ENCODE data around the gene SLC29A4. TPM values are rescaled to one million over a fixed set of nuclear protein-coding genes. Genes with fewer than 3 reads are reported as not detected.
"Not testable (repeated sequence)": the region's sequence is repeated elsewhere in the genome, so short reads cannot be mapped to it uniquely, and the experiment has no call there.

The SLC29A4 gene
- total and polyA plus RNA-seq, 5 donors, result 2.9 to 11.8 (median 4.0) TPM

GRCh38 chr7:5255832-5256231 lies 26.9 kb upstream of the SLC29A4 start:
- Histone ChIP-seq H3K4me3 (ENCODE audit: low read length) (no peak overlapping the region), H3K27ac (ENCODE audit: low read length) (no peak overlapping the region), H3K9me3 (ENCODE audit: control insufficient read depth, low read length) (no peaks in the 10 kb centered on the region), H3K4me1 (ENCODE audit: control insufficient read depth, insufficient read depth, low read length) (no peaks in the 10 kb centered on the region), H3K27me3 (ENCODE audit: control insufficient read depth, insufficient read depth) (no peaks in the 10 kb centered on the region)
- WGBS, result 66% methylated on average over 3 of the region's 3 CpGs
- DNase-seq (no peak), ATAC-seq (no peak)
- intact Hi-C loops (cut with DNase I), result no loop called here

GRCh38 chr7:5260530-5261068 lies 22.1 kb upstream of the SLC29A4 start:
- H3K9me3 ChIP-seq (ENCODE audit: control insufficient read depth, low read length); H3K4me1 ChIP-seq (ENCODE audit: control insufficient read depth, insufficient read depth, low read length); ATAC-seq; H3K27me3 ChIP-seq (ENCODE audit: control insufficient read depth, insufficient read depth); H3K4me3 ChIP-seq (ENCODE audit: low read length); DNase-seq; intact Hi-C loops (cut with DNase I); H3K27ac ChIP-seq (ENCODE audit: low read length): not testable (repeated sequence)
- WGBS, result 91% methylated on average over 15 of the region's 15 CpGs

- DNase-seq; H3K4me3 ChIP-seq (ENCODE audit: low read length); H3K4me1 ChIP-seq (ENCODE audit: control insufficient read depth, insufficient read depth, low read length); H3K9me3 ChIP-seq (ENCODE audit: control insufficient read depth, low read length); intact Hi-C loops (cut with DNase I); ATAC-seq; H3K27me3 ChIP-seq (ENCODE audit: control insufficient read depth, insufficient read depth); H3K27ac ChIP-seq (ENCODE audit: low read length): not testable (repeated sequence)
- 64% methylated on average over 10 of the region's 10 CpGs for WGBS
These were observed 19.7 kb upstream of the SLC29A4 start for GRCh38 chr7:5263066-5263465.

GRCh38 chr7:5265320-5266190 lies 17.2 kb upstream of the SLC29A4 start:
- Histone ChIP-seq H3K9me3 (ENCODE audit: control insufficient read depth, low read length) (no peaks in the 10 kb centered on the region), H3K27me3 (ENCODE audit: control insufficient read depth, insufficient read depth) (no peaks in the 10 kb centered on the region), H3K27ac (ENCODE audit: low read length) (no peak overlapping the region), H3K4me3 (ENCODE audit: low read length) (no peak overlapping the region), H3K4me1 (ENCODE audit: control insufficient read depth, insufficient read depth, low read length) (no peaks in the 10 kb centered on the region)
- 56% methylated on average over 19 of the region's 19 CpGs for WGBS
- ATAC-seq, result peak in 1 of 2 donors; percentile 22
- no peak for DNase-seq
- intact Hi-C loops (cut with DNase I), result no loop called here

GRCh38 chr7:5266191-5267028 lies 16.3 kb upstream of the SLC29A4 start:
- H3K9me3 ChIP-seq (ENCODE audit: control insufficient read depth, low read length), result no peaks in the 10 kb centered on the region
- DNase-seq, result no peak
- WGBS, result 62% methylated on average over 20 of the region's 20 CpGs
- no peak overlapping the region for H3K27ac ChIP-seq (ENCODE audit: low read length)
- H3K4me3 ChIP-seq (ENCODE audit: low read length), result no peak overlapping the region
- no peaks in the 10 kb centered on the region for H3K27me3 ChIP-seq (ENCODE audit: control insufficient read depth, insufficient read depth)
- no peaks in the 10 kb centered on the region for H3K4me1 ChIP-seq (ENCODE audit: control insufficient read depth, insufficient read depth, low read length)
- ATAC-seq, result no peak
- intact Hi-C loops (cut with DNase I), result no loop called here

GRCh38 chr7:5267829-5268228 lies 14.9 kb upstream of the SLC29A4 start:
- H3K9me3 ChIP-seq (ENCODE audit: control insufficient read depth, low read length); H3K4me3 ChIP-seq (ENCODE audit: low read length); DNase-seq; H3K27me3 ChIP-seq (ENCODE audit: control insufficient read depth, insufficient read depth); ATAC-seq; H3K4me1 ChIP-seq (ENCODE audit: control insufficient read depth, insufficient read depth, low read length); intact Hi-C loops (cut with DNase I); H3K27ac ChIP-seq (ENCODE audit: low read length): not testable (repeated sequence)
- 80% methylated on average over 8 of the region's 8 CpGs for WGBS

- intact Hi-C loops (cut with DNase I); H3K4me1 ChIP-seq (ENCODE audit: control insufficient read depth, insufficient read depth, low read length); ATAC-seq; H3K27ac ChIP-seq (ENCODE audit: low read length); H3K9me3 ChIP-seq (ENCODE audit: control insufficient read depth, low read length); H3K4me3 ChIP-seq (ENCODE audit: low read length); DNase-seq; H3K27me3 ChIP-seq (ENCODE audit: control insufficient read depth, insufficient read depth): not testable (repeated sequence)
- 81% methylated on average over 12 of the region's 12 CpGs for WGBS
These were observed 12.6 kb upstream of the SLC29A4 start for GRCh38 chr7:5269992-5270657.

GRCh38 chr7:5270788-5271187 lies 12.0 kb upstream of the SLC29A4 start:
- no peaks in the 10 kb centered on the region for H3K27me3 ChIP-seq (ENCODE audit: control insufficient read depth, insufficient read depth)
- DNase-seq, result peak in 1 of 3 donors; percentile 1
- H3K9me3 ChIP-seq (ENCODE audit: control insufficient read depth, low read length), result no peaks in the 10 kb centered on the region
- 20% methylated on average over 6 of the region's 6 CpGs for WGBS
- H3K4me3 ChIP-seq (ENCODE audit: low read length), result no peak overlapping the region
- intact Hi-C loops (cut with DNase I), result no loop called here
- no peaks in the 10 kb centered on the region for H3K4me1 ChIP-seq (ENCODE audit: control insufficient read depth, insufficient read depth, low read length)
- no peak for ATAC-seq
- H3K27ac ChIP-seq (ENCODE audit: low read length), result no peak overlapping the region

- H3K27ac ChIP-seq (ENCODE audit: low read length); ATAC-seq; H3K4me3 ChIP-seq (ENCODE audit: low read length); H3K9me3 ChIP-seq (ENCODE audit: control insufficient read depth, low read length); H3K27me3 ChIP-seq (ENCODE audit: control insufficient read depth, insufficient read depth); intact Hi-C loops (cut with DNase I); H3K4me1 ChIP-seq (ENCODE audit: control insufficient read depth, insufficient read depth, low read length): not testable (repeated sequence)
- WGBS, result 61% methylated on average over 18 of the region's 18 CpGs
- DNase-seq, result peak in 1 of 3 donors; percentile 12
These were observed 8.8 kb upstream of the SLC29A4 start for GRCh38 chr7:5273831-5274405.

GRCh38 chr7:5274441-5274840 lies 8.3 kb upstream of the SLC29A4 start:
- H3K4me1 ChIP-seq (ENCODE audit: control insufficient read depth, insufficient read depth, low read length), result no peaks in the 10 kb centered on the region
- no peak overlapping the region for H3K4me3 ChIP-seq (ENCODE audit: low read length)
- 87% methylated on average over 7 of the region's 7 CpGs for WGBS
- DNase-seq, result peak in 2 of 3 donors; percentile 7 to 14
- H3K27ac ChIP-seq (ENCODE audit: low read length), result no peak overlapping the region
- no peaks in the 10 kb centered on the region for H3K27me3 ChIP-seq (ENCODE audit: control insufficient read depth, insufficient read depth)
- no peak for ATAC-seq
- H3K9me3 ChIP-seq (ENCODE audit: control insufficient read depth, low read length), result no peaks in the 10 kb centered on the region
- intact Hi-C loops (cut with DNase I), result no loop called here

All from right cardiac atrium (tissue), 5 donors.